Activated T-cell treated with anti-CD3 and anti-CD28 coated beads, Interleukin-2, amount 50 U/mL, for 72 hours (primary cell): ENCODE measurements around the gene C13orf46. TPM values are rescaled to one million over a fixed set of nuclear protein-coding genes. Genes with fewer than 3 reads are reported as not detected.

Experiments
- ATAC-seq, 2 donors: fragments of 150-1000 bp; cut with Tn5 transposase; replicated peaks in 1 of 2; 2 replicates each; pipeline ENCODE4 v1.10.0; 2021; ENCODE audit warnings: moderate library complexity in 2 of 2, mild to moderate bottlenecking in 1 of 2
- DNase-seq, 2 donors: peaks; one replicate each; pipeline ENCODE4 v3.0.0; 2021 to 2022; ENCODE audit warnings: mixed read lengths in 1 of 2
- H3K27ac Mint-ChIP-seq: one replicate; pipeline ENCODE4 v1.8.0; 2022; ENCODE audit warnings: mild to moderate bottlenecking, moderate library complexity, mixed read lengths
- H3K27me3 Mint-ChIP-seq: one replicate; pipeline ENCODE4 v1.8.0; 2022; ENCODE audit warnings: low read depth, mixed read lengths
- H3K36me3 Mint-ChIP-seq, 2 donors: one replicate each; pipeline ENCODE4 v1.8.0; 2022; ENCODE audit warnings: mixed read lengths in 2 of 2, mild to moderate bottlenecking in 1 of 2; ENCODE audit not compliant: insufficient read depth in 2 of 2
- H3K4me1 Mint-ChIP-seq: one replicate; pipeline ENCODE4 v1.8.0; 2022; ENCODE audit warnings: low read depth, mixed read lengths
- H3K4me3 Mint-ChIP-seq, 2 donors: one replicate each; pipeline ENCODE4 v1.8.0; 2022; ENCODE audit warnings: mild to moderate bottlenecking in 2 of 2, mixed read lengths in 2 of 2, moderate library complexity in 2 of 2
- H3K9me3 Mint-ChIP-seq, 2 donors: one replicate each; pipeline ENCODE4 v1.8.0; 2022; ENCODE audit warnings: mixed read lengths in 2 of 2
- total RNA-seq, 2 donors: library from RNA; stranded (reverse); gene quantifications; one replicate each; pipeline ENCODE4 v1.2.3, GENCODE V29; 2022

Gene C13orf46
- total RNA-seq, 2 donors from 2014 or later = 4.6 to 6.9 TPM

DNA sequence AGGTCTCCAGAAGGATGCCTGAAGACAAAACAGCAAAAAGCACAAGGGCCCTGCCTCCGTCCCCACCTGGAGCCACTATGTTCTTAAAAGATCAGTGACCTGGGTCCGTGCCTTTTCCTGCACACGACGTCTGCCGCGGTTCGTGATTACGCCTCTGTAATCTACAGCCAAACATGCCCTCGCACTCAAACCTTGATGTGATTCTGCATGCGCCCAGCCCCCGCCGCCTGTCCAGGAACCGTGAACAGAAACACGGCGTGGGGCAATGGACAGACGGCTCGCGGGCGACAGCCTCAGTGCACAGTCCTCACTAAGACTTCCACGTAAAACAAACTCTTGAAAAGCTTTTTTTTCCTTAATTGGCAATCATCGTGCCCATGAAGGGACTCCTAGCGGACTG, 15.5 kb downstream of the C13orf46 start:
- peaks cover 7% of the 10 kb centered on the region for H3K4me1 Mint-ChIP-seq
- no peak overlapping the region for H3K27ac Mint-ChIP-seq
- no peak for ATAC-seq
- H3K4me3 Mint-ChIP-seq = no peak overlapping the region
- peaks cover 8 to 9% of the 10 kb centered on the region in 2 donors for H3K9me3 Mint-ChIP-seq
- no peaks in the 10 kb centered on the region for H3K27me3 Mint-ChIP-seq
- H3K36me3 Mint-ChIP-seq = peaks cover 10 to 28% of the 10 kb centered on the region in 2 donors
- no peak for DNase-seq

DNA sequence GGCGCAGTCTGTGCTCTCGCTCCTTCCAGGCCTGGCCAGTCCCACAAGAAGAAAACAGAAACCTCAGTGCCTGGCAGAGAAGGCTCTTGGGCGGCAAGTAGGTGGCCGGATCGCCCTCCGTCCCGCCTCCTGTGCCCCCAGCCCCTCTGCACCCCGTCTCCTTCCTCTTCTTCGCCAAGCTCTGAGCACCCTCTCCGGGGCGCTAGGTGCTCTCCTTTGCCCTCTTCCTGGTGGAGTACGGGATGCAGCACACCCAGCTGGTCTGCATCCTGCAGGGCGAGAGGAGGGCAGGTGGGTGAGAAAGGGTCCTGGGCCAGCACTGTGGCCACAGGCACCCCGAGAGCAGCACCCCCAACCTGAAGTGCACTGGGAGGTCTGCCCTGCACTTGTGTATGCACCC, 17.3 kb downstream of the C13orf46 start:
- H3K4me3 Mint-ChIP-seq = no peak overlapping the region
- peaks cover 8 to 9% of the 10 kb centered on the region in 2 donors for H3K9me3 Mint-ChIP-seq
- no peak for ATAC-seq
- H3K4me1 Mint-ChIP-seq = peaks cover 7% of the 10 kb centered on the region
- no peak for DNase-seq
- H3K27me3 Mint-ChIP-seq = no peaks in the 10 kb centered on the region
- peaks cover 10 to 28% of the 10 kb centered on the region in 2 donors for H3K36me3 Mint-ChIP-seq
- H3K27ac Mint-ChIP-seq = peak overlapping the region; percentile 47

DNA sequence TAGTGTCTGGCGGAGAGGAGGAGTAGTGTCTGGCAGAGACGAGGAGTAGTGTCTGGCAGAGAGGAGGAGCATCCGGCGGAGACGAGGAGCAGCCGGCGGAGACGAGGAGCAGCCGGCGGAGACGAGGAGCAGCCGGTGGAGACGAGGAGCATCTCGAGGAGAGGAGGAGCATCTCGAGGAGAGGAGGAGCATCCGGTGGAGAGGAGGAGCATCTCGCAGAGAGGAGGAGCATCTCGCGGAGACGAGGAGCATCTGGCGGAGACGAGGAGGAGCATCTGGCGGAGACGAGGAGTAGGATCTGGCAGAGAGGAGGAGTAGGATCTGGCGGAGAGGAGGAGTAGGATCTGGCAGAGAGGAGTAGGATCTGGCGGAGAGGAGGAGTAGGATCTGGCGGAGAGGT, 18.2 kb downstream of the C13orf46 start:
- Mint-ChIP-seq H3K27me3 (no peaks in the 10 kb centered on the region), H3K27ac (peak overlapping the region; percentile 47), H3K9me3 (peaks cover 8 to 9% of the 10 kb centered on the region in 2 donors), H3K4me1 (peaks cover 7% of the 10 kb centered on the region), H3K4me3 (no peak overlapping the region), H3K36me3 (peaks cover 10 to 28% of the 10 kb centered on the region in 2 donors)
- ATAC-seq = no peak
- no peak for DNase-seq

DNA sequence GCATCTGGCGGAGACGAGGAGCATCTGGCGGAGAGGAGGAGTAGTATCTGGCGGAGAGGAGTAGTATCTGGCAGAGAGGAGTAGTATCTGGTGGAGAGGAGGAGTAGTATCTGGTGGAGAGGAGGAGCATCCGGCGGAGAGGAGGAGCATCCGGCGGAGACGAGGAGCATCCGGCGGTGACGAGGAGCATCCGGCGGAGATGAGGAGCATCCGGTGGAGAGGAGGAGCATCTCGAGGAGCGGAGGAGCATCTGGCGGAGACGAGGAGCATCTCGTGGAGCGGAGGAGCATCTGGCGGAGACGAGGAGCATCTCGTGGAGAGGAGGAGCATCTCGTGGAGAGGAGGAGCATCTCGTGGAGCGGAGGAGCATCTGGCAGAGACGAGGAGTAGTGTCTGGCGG, 18.6 kb downstream of the C13orf46 start:
- Mint-ChIP-seq H3K4me1 (peaks cover 7% of the 10 kb centered on the region), H3K27ac (peak overlapping the region; percentile 69), H3K4me3 (no peak overlapping the region), H3K9me3 (peaks cover 4 to 5% of the 10 kb centered on the region in 2 donors), H3K27me3 (no peaks in the 10 kb centered on the region), H3K36me3 (peaks cover 6 to 26% of the 10 kb centered on the region in 2 donors)
- DNase-seq (no peak), ATAC-seq (no peak)

DNA sequence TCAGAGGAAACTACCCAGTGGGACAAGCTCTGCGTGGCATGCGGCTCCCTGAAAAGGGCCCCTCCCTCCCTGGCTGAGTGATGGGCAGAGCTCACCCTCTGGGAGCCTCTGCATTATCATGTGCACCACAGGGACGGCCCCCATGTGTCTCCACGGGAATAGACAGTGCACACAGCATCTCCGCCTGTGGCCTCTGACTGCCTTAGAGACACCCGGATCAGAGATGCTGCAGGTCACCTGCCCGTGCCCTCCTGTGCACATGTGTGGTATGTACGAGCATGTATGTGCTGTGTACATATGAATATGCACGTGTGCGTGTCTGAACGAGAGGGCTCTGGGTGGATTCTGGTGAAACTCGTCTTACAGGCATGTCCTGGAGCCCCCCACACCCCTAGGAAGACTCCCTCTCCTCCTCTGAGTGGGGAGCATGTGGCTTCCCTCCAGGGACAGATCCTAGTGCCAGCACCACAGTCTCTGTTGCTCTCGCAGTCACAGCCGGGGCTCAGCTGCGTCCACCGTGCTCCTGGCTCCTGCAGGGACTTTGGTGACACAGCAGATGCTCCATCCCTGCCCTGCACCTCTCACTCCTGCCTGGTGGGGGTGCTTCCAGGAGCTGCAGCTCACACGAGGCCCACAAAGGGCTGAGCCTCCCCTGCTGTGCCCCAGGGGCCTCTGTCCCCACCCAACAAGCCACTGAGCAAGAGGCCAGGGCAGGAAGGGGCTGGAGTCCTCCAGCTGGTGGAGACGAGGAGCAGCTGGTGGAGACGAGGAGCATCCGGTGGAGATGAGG, 19.6 kb downstream of the C13orf46 start:
- H3K4me3 Mint-ChIP-seq = no peak overlapping the region
- H3K27ac Mint-ChIP-seq = no peak overlapping the region
- peaks cover 5% of the 10 kb centered on the region for H3K4me1 Mint-ChIP-seq
- peaks cover 3 to 20% of the 10 kb centered on the region in 2 donors for H3K36me3 Mint-ChIP-seq
- ATAC-seq = no peak
- DNase-seq = no peak
- no peaks in the 10 kb centered on the region for H3K27me3 Mint-ChIP-seq
- peaks cover 3 to 4% of the 10 kb centered on the region in 2 donors for H3K9me3 Mint-ChIP-seq

DNA sequence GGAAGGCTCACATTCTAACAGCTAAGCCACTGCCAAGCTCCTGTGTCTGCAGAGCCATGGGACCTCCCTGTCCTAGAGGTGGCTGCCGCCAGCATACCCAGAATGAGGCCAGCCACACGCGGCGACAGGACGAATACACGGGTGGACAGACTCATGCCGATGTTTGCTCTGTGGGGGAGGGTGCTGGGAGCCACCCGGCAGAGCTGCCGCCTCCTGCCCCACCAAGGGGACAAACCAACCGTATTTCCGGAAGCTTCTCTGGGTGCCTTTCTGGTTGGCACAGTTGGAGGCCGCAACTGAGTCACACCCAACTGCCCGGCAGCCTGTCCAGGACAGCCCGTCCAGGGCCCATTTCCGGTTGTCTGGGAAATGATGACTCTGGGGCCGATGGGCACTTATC, 20.3 kb downstream of the C13orf46 start:
- H3K9me3 Mint-ChIP-seq = peaks cover 0 to 4% of the 10 kb centered on the region in 2 donors
- H3K27me3 Mint-ChIP-seq = no peaks in the 10 kb centered on the region
- ATAC-seq (no peak), DNase-seq (no peak)
- no peak overlapping the region for H3K27ac Mint-ChIP-seq
- peaks cover 0 to 16% of the 10 kb centered on the region in 2 donors for H3K36me3 Mint-ChIP-seq
- no peaks in the 10 kb centered on the region for H3K4me1 Mint-ChIP-seq
- no peak overlapping the region for H3K4me3 Mint-ChIP-seq

DNA sequence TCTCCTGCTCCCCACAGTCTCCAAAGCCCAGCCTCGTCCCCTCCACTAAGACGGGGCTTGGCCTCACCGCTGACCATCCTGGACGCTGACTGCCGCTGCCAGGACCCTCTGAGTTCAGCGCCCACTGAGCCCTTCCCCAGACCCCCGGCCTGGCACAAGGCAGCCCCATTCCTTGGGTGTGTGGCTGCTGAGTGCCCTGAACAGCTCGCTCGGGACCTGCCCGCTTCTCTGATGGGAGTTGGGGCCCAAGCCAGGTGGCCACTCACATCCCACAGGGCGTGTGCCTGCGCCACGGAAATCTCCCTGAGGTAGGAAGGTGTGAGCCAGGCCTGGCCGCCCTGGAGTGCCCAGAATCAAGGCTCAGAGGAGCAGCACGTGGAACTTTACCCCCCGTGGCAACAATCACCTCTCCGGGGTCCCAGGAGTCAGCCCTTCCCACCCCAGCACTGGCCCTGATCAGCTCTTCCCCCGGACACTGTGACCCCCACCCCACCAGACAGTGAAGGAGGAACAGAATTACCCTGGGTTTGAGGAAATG, 20.8 kb downstream of the C13orf46 start:
- ATAC-seq = no peak
- no peak overlapping the region for H3K27ac Mint-ChIP-seq
- no peak overlapping the region for H3K4me3 Mint-ChIP-seq
- peaks cover under 1% of the 10 kb centered on the region for H3K4me1 Mint-ChIP-seq
- H3K9me3 Mint-ChIP-seq = peaks cover 0 to 4% of the 10 kb centered on the region in 2 donors
- H3K27me3 Mint-ChIP-seq = no peaks in the 10 kb centered on the region
- H3K36me3 Mint-ChIP-seq = peaks cover 0 to 11% of the 10 kb centered on the region in 2 donors
- no peak for DNase-seq

DNA sequence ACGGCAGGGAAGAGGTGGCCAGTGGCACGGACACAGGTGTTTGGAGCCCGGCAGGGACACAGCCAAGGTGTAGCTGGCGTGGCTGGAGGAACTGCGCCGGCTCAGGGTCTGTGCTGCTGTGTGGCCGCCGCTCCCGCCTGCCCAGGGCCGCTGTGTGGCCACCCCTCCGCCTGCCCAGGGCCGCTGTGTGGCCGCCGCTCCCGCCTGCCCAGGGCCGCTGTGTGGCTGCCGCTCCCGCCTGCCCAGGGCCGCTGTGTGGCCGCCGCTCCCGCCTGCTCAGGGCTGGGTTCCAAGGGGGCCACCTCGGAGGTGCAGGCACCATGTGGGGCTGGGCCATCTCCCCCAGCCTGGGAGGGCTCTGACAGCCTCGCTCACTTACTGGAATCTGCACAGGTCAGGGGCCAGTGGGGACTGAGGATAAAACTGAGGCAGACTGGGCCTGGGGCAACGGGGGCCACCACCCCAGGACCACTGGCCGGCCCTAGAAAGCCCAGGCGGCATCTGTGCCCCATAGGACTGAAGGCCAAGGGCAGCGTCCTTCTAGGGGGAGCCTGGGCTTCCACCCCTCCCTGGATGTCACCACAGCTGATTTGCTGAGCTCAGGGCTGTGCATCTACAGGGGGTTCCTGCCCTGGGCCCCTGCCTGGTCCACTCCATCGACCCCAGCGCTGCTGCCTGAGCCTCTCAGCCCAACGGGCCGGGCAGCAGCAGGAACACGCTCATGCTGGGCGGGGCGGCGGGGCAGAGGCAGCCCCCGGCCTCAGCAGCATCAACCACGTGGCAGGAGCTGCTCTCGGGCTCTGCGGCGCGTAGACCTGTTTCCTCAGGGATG, 21.5 kb downstream of the C13orf46 start:
- DNase-seq = no peak
- H3K36me3 Mint-ChIP-seq = peaks cover 0 to 10% of the 10 kb centered on the region in 2 donors
- peaks cover 6% of the 10 kb centered on the region for H3K4me1 Mint-ChIP-seq
- H3K9me3 Mint-ChIP-seq = peaks cover 0 to 4% of the 10 kb centered on the region in 2 donors
- H3K4me3 Mint-ChIP-seq = no peak overlapping the region
- H3K27me3 Mint-ChIP-seq = no peaks in the 10 kb centered on the region
- ATAC-seq = no peak
- no peak overlapping the region for H3K27ac Mint-ChIP-seq

DNA sequence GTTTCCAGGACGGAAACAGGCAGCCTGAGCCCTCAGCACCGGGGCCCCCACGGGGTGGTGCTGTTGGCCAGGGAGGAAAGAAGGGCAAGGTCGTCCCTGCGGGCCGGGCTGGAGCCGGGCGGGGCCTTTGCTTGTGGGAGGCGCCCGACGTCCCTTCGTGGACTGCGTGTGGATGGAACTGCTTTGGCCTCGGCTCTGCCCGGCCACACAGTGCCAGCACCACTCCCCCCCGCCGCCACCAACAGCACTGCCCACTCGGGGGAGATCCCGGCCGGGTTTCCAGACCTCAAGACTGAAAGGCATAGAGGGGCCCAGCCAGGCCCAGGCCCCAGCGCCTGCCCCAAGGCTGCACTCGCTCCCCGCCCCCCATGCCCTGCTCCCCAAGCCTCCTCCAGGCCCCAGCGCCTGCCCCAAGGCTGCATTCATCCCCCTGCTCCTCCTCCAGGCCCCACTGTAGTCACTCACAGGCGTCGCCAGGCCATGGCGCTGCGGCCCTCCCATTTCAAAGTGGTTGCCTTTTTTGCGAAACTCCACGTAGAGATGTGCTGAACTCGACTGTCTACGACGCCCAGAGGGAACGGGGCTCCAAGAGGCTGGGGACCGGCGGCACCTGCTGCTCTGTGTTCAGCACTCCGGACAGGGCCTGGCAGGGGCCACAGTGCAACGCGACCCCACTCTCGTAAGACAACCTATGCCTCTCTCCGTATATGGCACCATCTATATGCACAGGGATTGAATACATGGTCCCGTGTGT, 22.5 kb downstream of the C13orf46 start:
- ATAC-seq (peak; percentile 81), DNase-seq (peak; percentile 69 to 75)
- Mint-ChIP-seq H3K9me3 (peaks cover 0 to 4% of the 10 kb centered on the region in 2 donors), H3K27me3 (no peaks in the 10 kb centered on the region), H3K36me3 (peaks cover 0 to 10% of the 10 kb centered on the region in 2 donors), H3K27ac (no peak overlapping the region), H3K4me1 (peaks cover 6% of the 10 kb centered on the region), H3K4me3 (peak overlapping the region in 1 of 2 donors; percentile 27)

GRCh38 chr13:113950451-113951245, 23.2 kb downstream of the C13orf46 start:
- DNase-seq (no peak), ATAC-seq (peak; percentile 31 to 36)
- peaks cover 6% of the 10 kb centered on the region for H3K4me1 Mint-ChIP-seq
- no peaks in the 10 kb centered on the region for H3K27me3 Mint-ChIP-seq
- H3K36me3 Mint-ChIP-seq = peaks cover 0 to 4% of the 10 kb centered on the region in 2 donors
- no peak overlapping the region for H3K27ac Mint-ChIP-seq
- peaks cover 0 to 4% of the 10 kb centered on the region in 2 donors for H3K9me3 Mint-ChIP-seq
- H3K4me3 Mint-ChIP-seq = no peak overlapping the region

DNA sequence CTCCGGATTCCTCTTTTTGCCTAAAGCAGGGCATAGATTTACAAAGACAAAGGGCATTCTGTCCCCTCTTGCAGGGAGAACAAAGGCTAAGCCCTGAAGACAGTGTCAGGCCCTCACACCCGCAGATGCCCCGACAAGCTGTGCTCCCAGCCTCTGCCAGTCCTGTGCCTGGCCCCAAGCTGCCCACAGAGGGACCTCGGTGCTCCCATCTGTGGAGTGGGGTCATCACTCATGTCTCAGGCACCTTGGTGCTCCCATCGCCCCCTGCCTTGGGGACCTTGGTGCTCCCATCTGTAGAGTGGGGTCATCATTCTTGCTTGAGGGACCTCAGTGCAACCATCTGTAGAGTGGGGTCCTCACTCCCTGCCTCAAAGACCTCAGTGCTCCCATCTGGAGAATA, 24.3 kb downstream of the C13orf46 start:
- H3K4me1 Mint-ChIP-seq = peaks cover 6% of the 10 kb centered on the region
- no peaks in the 10 kb centered on the region for H3K36me3 Mint-ChIP-seq
- H3K9me3 Mint-ChIP-seq = no peaks in the 10 kb centered on the region
- H3K27me3 Mint-ChIP-seq = no peaks in the 10 kb centered on the region
- ATAC-seq (no peak), DNase-seq (no peak)
- no peak overlapping the region for H3K4me3 Mint-ChIP-seq
- no peak overlapping the region for H3K27ac Mint-ChIP-seq
